HG02763 (cell line): ENCODE data around the gene ITIH3.

ENCODE experiments used
- ATAC-seq: cut with Tn5 transposase; IDR thresholded peaks from one replicate; pipeline ENCODE4 v1.9.1; 2021; ENCODE audit warnings: mild to moderate bottlenecking, moderate library complexity; ENCODE audit not compliant: unreplicated experiment

ITIH3 gene

GRCh38 chr3:52779011-52779836, 15.4 kb upstream of the ITIH3 start:
- no peak for ATAC-seq

GRCh38 chr3:52779837-52780585, 14.6 kb upstream of the ITIH3 start:
- no peak for ATAC-seq

- no peak for ATAC-seq
Measured at GRCh38 chr3:52781741-52782140, 12.9 kb upstream of the ITIH3 start.

- ATAC-seq, result no peak
Measured at GRCh38 chr3:52782412-52783210, 12.0 kb upstream of the ITIH3 start.

GRCh38 chr3:52783211-52783555, 11.4 kb upstream of the ITIH3 start:
- no peak for ATAC-seq

- no peak for ATAC-seq
Measured at GRCh38 chr3:52784021-52784621, 10.5 kb upstream of the ITIH3 start.

- no peak for ATAC-seq
Measured at GRCh38 chr3:52784931-52785590, 9.5 kb upstream of the ITIH3 start.

- no peak for ATAC-seq
Measured at GRCh38 chr3:52786330-52787215, 8.0 kb upstream of the ITIH3 start.

GRCh38 chr3:52787246-52787645, 7.3 kb upstream of the ITIH3 start:
- ATAC-seq, result no peak

- ATAC-seq, result no peak
Measured at GRCh38 chr3:52787672-52788625, 6.6 kb upstream of the ITIH3 start.

GRCh38 chr3:52788890-52789745, 5.5 kb upstream of the ITIH3 start:
- ATAC-seq, result no peak

GRCh38 chr3:52789746-52790040, 4.9 kb upstream of the ITIH3 start:
- no peak for ATAC-seq

GRCh38 chr3:52790337-52790736, 4.3 kb upstream of the ITIH3 start:
- ATAC-seq, result no peak

GRCh38 chr3:52790741-52791140, 3.9 kb upstream of the ITIH3 start:
- ATAC-seq, result no peak

GRCh38 chr3:52791366-52791765, 3.2 kb upstream of the ITIH3 start:
- ATAC-seq, result no peak

- ATAC-seq, result no peak
Measured at GRCh38 chr3:52791928-52792327, 2.7 kb upstream of the ITIH3 start.

GRCh38 chr3:52792413-52792812, 2.2 kb upstream of the ITIH3 start:
- ATAC-seq, result no peak
